Fibroblast of lung (primary cell): Measurements from ENCODE around the gene DEF6. TPM values are rescaled to one million over a fixed set of nuclear protein-coding genes. Genes with fewer than 3 reads are reported as not detected.

ENCODE experiments used
- DNase-seq, 2 donors: peaks; one replicate each; pipeline versions ENCODE4 v3.0.0 to v3.0.0-alpha.2; 2010; ENCODE audit warnings: low read depth in 2 of 2
- H2AFZ ChIP-seq: 2 replicates; pipeline ENCODE4 v1.5.1; 2012; ENCODE audit warnings: low read length, control low read depth, inconsistent platforms
- H3K27ac ChIP-seq: 2 replicates; pipeline ENCODE4 v1.5.1; 2011; ENCODE audit warnings: low read length, control low read depth; ENCODE audit not compliant: insufficient read depth
- H3K27me3 ChIP-seq: 2 replicates; pipeline ENCODE4 v1.5.1; 2011; ENCODE audit warnings: mild to moderate bottlenecking, low read length; ENCODE audit not compliant: control insufficient read depth, insufficient read depth
- H3K36me3 ChIP-seq: 2 replicates; pipeline ENCODE4 v1.5.1; 2011; ENCODE audit warnings: low read length; ENCODE audit not compliant: control insufficient read depth, insufficient read depth
- H3K4me1 ChIP-seq: 2 replicates; pipeline ENCODE4 v1.5.1; 2011; ENCODE audit warnings: low read length; ENCODE audit not compliant: control insufficient read depth, insufficient read depth; ENCODE audit errors: extremely low read depth
- H3K4me2 ChIP-seq: 2 replicates; pipeline ENCODE4 v1.5.1; 2011; ENCODE audit warnings: low read length, control low read depth; ENCODE audit not compliant: insufficient read depth; ENCODE audit errors: extremely low read depth
- H3K4me3 ChIP-seq, 4 experiments: fragments of 200-600 bp in 1 of 4; sonication (generic) in 1 of 4; replicated peaks in 1 of 4; 2 replicates each; pipeline ENCODE4 v1.5.1; 2011 to 2016; ENCODE audit warnings: low read length in 4 of 4, low read depth in 3 of 4, mild to moderate bottlenecking in 3 of 4, control low read depth in 2 of 4, inconsistent platforms in 1 of 4, mixed read lengths in 1 of 4; ENCODE audit not compliant: insufficient read depth in 1 of 4; ENCODE audit errors: control extremely low read depth in 1 of 4
- H3K79me2 ChIP-seq: 2 replicates; pipeline ENCODE4 v1.5.1; 2012; ENCODE audit warnings: mild to moderate bottlenecking, low read length, inconsistent platforms; ENCODE audit not compliant: control insufficient read depth, insufficient read depth
- H3K9ac ChIP-seq: 2 replicates; pipeline ENCODE4 v1.5.1; 2011; ENCODE audit warnings: mild to moderate bottlenecking, low read length, control low read depth; ENCODE audit not compliant: insufficient read depth
- H3K9me3 ChIP-seq: 2 replicates; pipeline ENCODE4 v1.5.1; 2012; ENCODE audit warnings: low read depth, low read length; ENCODE audit not compliant: control insufficient read depth, insufficient read depth
- H4K20me1 ChIP-seq: 2 replicates; pipeline ENCODE4 v1.5.1; 2011; ENCODE audit warnings: low read length; ENCODE audit not compliant: control insufficient read depth, insufficient read depth; ENCODE audit errors: extremely low read depth
- CTCF ChIP-seq, 2 donors: IDR thresholded peaks in 1 of 2; conservative IDR thresholded peaks in 1 of 2; 1 replicate in 1 of 2; 2 replicates in 1 of 2; pipeline ENCODE4 v1.5.1; 2011 to 2012; ENCODE audit warnings: low read length in 2 of 2, control low read depth in 1 of 2, inconsistent platforms in 1 of 2, low read depth in 1 of 2, mild to moderate bottlenecking in 1 of 2
- EZH2 ChIP-seq: IDR thresholded peaks from 2 replicates; pipeline ENCODE4 v1.5.1; 2012; ENCODE audit warnings: low read length, control low read depth, mild to moderate bottlenecking; ENCODE audit errors: missing control alignments
- polyA plus RNA-seq, 2 donors: library from polyadenylated mRNA; depleted of rRNA in 1 of 2; stranded (reverse) in 1 of 2; unstranded in 1 of 2; fragments of >200 nt; gene quantifications; 2 replicates each; pipeline ENCODE4 v1.2.1, GENCODE V29; 2011 to 2012; ENCODE audit warnings: missing spikeins in 1 of 2
- total RNA-seq: library from RNA; depleted of rRNA; stranded (reverse); fragments of >200 nt; gene quantifications from 2 replicates; pipeline ENCODE4 v1.2.1, GENCODE V29; 2014

DEF6 gene
- total and polyA plus RNA-seq, 2 donors (not counting 1 experiment from before 2014, with no cell fraction given): 0.12 to 0.33 TPM

GRCh38 chr6:35293681-35294080, 3.9 kb upstream of the DEF6 start:
- TF ChIP-seq CTCF (conservative IDR thresholded peaks at IDR 0.05 in 1 of 2, IDR thresholded peaks at IDR 0.05 in 1 of 2; ENCODE audit: low read depth in 1 of 2, low read length in 2 of 2) (no peak), EZH2 (no peak)
- Histone ChIP-seq H2AFZ (no peak overlapping the region), H3K4me1 (peaks cover 2% of the 10 kb centered on the region), H3K27ac (no peak overlapping the region), H3K79me2 (no peaks in the 10 kb centered on the region), H3K36me3 (peaks cover 9% of the 10 kb centered on the region), H4K20me1 (no peaks in the 10 kb centered on the region), H3K9me3 (no peaks in the 10 kb centered on the region), H3K4me3 (no peak overlapping the region), H3K4me2 (no peak overlapping the region), H3K9ac (no peak overlapping the region), H3K27me3 (no peaks in the 10 kb centered on the region)
- no peak for DNase-seq

- Histone ChIP-seq H2AFZ (no peak overlapping the region), H3K79me2 (no peaks in the 10 kb centered on the region), H3K4me1 (peaks cover 2% of the 10 kb centered on the region), H3K27ac (no peak overlapping the region), H3K9ac (no peak overlapping the region), H3K36me3 (peaks cover 9% of the 10 kb centered on the region), H4K20me1 (no peaks in the 10 kb centered on the region), H3K4me3 (no peak overlapping the region), H3K27me3 (no peaks in the 10 kb centered on the region), H3K4me2 (no peak overlapping the region), H3K9me3 (no peaks in the 10 kb centered on the region)
- TF ChIP-seq CTCF (conservative IDR thresholded peaks at IDR 0.05 in 1 of 2, IDR thresholded peaks at IDR 0.05 in 1 of 2; ENCODE audit: low read depth in 1 of 2, low read length in 2 of 2) (peak; percentile 59 to 71), EZH2 (no peak)
- DNase-seq: peak; percentile 24 to 37
Observed at GRCh38 chr6:35294308-35294945, 3.2 kb upstream of the DEF6 start.

- Histone ChIP-seq H3K27me3 (no peaks in the 10 kb centered on the region), H3K9ac (no peak overlapping the region), H3K4me1 (peaks cover 2% of the 10 kb centered on the region), H3K9me3 (no peaks in the 10 kb centered on the region), H4K20me1 (no peaks in the 10 kb centered on the region), H3K4me2 (no peak overlapping the region), H3K27ac (no peak overlapping the region), H3K36me3 (peaks cover 9% of the 10 kb centered on the region), H2AFZ (no peak overlapping the region), H3K79me2 (no peaks in the 10 kb centered on the region), H3K4me3 (no peak overlapping the region)
- TF ChIP-seq EZH2: no peak
- TF ChIP-seq CTCF (conservative IDR thresholded peaks at IDR 0.05 in 1 of 2, IDR thresholded peaks at IDR 0.05 in 1 of 2; ENCODE audit: low read depth in 1 of 2, low read length in 2 of 2): no peak
- no peak for DNase-seq
Observed at GRCh38 chr6:35295036-35295435, 2.6 kb upstream of the DEF6 start.
